HepG2 (cell line): Measurements from ENCODE around the gene SERPINB1. TPM values are rescaled to one million over a fixed set of nuclear protein-coding genes. Genes with fewer than 3 reads are reported as not detected.

Experiments used
- ATF4 ChIP-seq, 2 experiments: fragments of 450-650 bp in 1 of 2; sonication (generic) in 1 of 2; formaldehyde crosslinking; IDR thresholded peaks; 2 replicates each; pipeline versions ENCODE4 v1.5.0 to v1.8.0; 2020 to 2022; ENCODE audit warnings: mild to moderate bottlenecking in 1 of 2, missing genetic modification reagents in 1 of 2
- CSRNP2 ChIP-seq: sonication (generic); formaldehyde crosslinking; conservative IDR thresholded peaks from 2 replicates; pipeline ENCODE4 v1.8.0; 2022; ENCODE audit warnings: low read depth, missing genetic modification reagents
- EEA1 ChIP-seq: sonication (generic); formaldehyde crosslinking; IDR thresholded peaks from 2 replicates; pipeline ENCODE4 v1.5.1; 2020; ENCODE audit warnings: mild to moderate bottlenecking, missing genetic modification reagents, borderline replicate concordance
- NFATC3 ChIP-seq: sonication (generic); formaldehyde crosslinking; IDR thresholded peaks from 2 replicates; pipeline ENCODE4 v1.5.1; 2020; ENCODE audit warnings: mild to moderate bottlenecking, missing genetic modification reagents
- NR1H2 ChIP-seq: sonication (generic); formaldehyde crosslinking; IDR thresholded peaks from 2 replicates; pipeline ENCODE4 v1.8.1; 2022; ENCODE audit warnings: low read depth, missing genetic modification reagents, borderline replicate concordance
- PRDM4 ChIP-seq: sonication (generic); formaldehyde crosslinking; IDR thresholded peaks from 2 replicates; pipeline ENCODE4 v1.9.0; 2021; ENCODE audit warnings: missing genetic modification reagents, borderline replicate concordance
- RCOR2 ChIP-seq: IDR thresholded peaks from 2 replicates; pipeline ENCODE4 v1.6.1; 2016; ENCODE audit warnings: missing biosample characterization, missing genetic modification reagents
- ZBTB34 ChIP-seq: sonication (generic); formaldehyde crosslinking; IDR thresholded peaks from 2 replicates; pipeline ENCODE4 v1.8.0; 2022; ENCODE audit warnings: mild to moderate bottlenecking, missing genetic modification reagents
- ZBTB44 ChIP-seq: sonication (generic); formaldehyde crosslinking; IDR thresholded peaks from 2 replicates; pipeline ENCODE4 v1.4.0; 2020; ENCODE audit warnings: missing genetic modification reagents
- ZHX2 ChIP-seq, 2 experiments: sonication (generic) in 1 of 2; formaldehyde crosslinking in 1 of 2; IDR thresholded peaks; 2 replicates each; pipeline versions ENCODE4 v1.6.1 to v1.9.0; 2014 to 2022; ENCODE audit warnings: antibody characterized with exemption in 1 of 2, borderline replicate concordance in 1 of 2, inconsistent platforms in 1 of 2, low read depth in 1 of 2, missing genetic modification reagents in 1 of 2
- ZNF563 ChIP-seq: sonication (generic); formaldehyde crosslinking; IDR thresholded peaks from 2 replicates; pipeline ENCODE4 v1.8.0; 2022; ENCODE audit warnings: mild to moderate bottlenecking, moderate library complexity, missing genetic modification reagents
- polyA plus RNA-seq, 8 experiments: library from polyadenylated mRNA; depleted of rRNA in 3 of 8; stranded (reverse) in 7 of 8; unstranded in 1 of 8; fragments of >200 nt; fragmentation: Illumina TruSeq in 4 of 8; extraction: Trizol in 4 of 8; gene quantifications; 2 replicates each; pipeline versions ENCODE4 v1.2.1 to v1.2.3, GENCODE V29; 2011 to 2016; ENCODE audit warnings: low read depth in 4 of 8, missing spikeins in 1 of 8, mixed read lengths in 1 of 8; ENCODE audit not compliant: insufficient read depth in 1 of 8
- total RNA-seq, 5 experiments: library from RNA; depleted of rRNA; stranded (reverse); fragments of >200 nt; fragmentation: Illumina TruSeq; extraction: Trizol; gene quantifications; 2 replicates each; pipeline ENCODE4 v1.2.3, GENCODE V29; 2016; ENCODE audit warnings: low read depth in 1 of 5

Gene SERPINB1
- total and polyA plus RNA-seq, 2 of the 13 experiments (the other 11 are each of a cell fraction or from before 2014, with no cell fraction given) = 41.4 to 60.5 TPM

- peak; percentile 75; the same call in 1 of the 2 replicates for TF ChIP-seq ZBTB34 (CRISPR knock-in tag)
- TF ChIP-seq ZHX2 (IDR thresholded peaks at IDR 0.05; ENCODE audit: low read depth) = peak; percentile 58
- TF ChIP-seq ZHX2 (CRISPR knock-in tag; IDR thresholded peaks at IDR 0.05; ENCODE audit: borderline replicate concordance) = 0 out of 2 replicates have a peak, but pooled peaks have one; percentile 5
- peak; percentile 89 for TF ChIP-seq ZNF563 (CRISPR knock-in tag)
- peak; percentile 26; the same call in 1 of the 2 replicates for TF ChIP-seq RCOR2 (CRISPR knock-in tag)
- peak; percentile 74; the same call in 1 of the 2 replicates for TF ChIP-seq EEA1 (CRISPR knock-in tag)
- peak in 1 of 2 experiments; percentile 76; a peak in 2 of 4 replicates for TF ChIP-seq ATF4 (CRISPR knock-in tag; IDR thresholded peaks at IDR 0.05)
- TF ChIP-seq PRDM4 (CRISPR knock-in tag) = peak; percentile 99
- no peak for TF ChIP-seq NR1H2 (CRISPR knock-in tag)
- TF ChIP-seq ZBTB44 (CRISPR knock-in tag) = 0 out of 2 replicates have a peak, but pooled peaks have one; percentile 66
- TF ChIP-seq NFATC3 = peak; percentile 20; the same call in 1 of the 2 replicates
- no peak for TF ChIP-seq CSRNP2 (CRISPR knock-in tag)
Observed at GRCh38 chr6:2841264-2842138, at the start of gene SERPINB1 (continued).
